WERI-Rb-1 (cell line): ENCODE measurements around the gene TAF1C.

Source experiments
- DNase-seq: peaks from one replicate; pipeline ENCODE4 v3.0.0-alpha.2; 2020
- H3K27ac ChIP-seq: fragments of 250-450 bp; sonication (Bioruptor Pico); 2 replicates; pipeline ENCODE4 v1.5.1; 2020; ENCODE audit warnings: mild to moderate bottlenecking, moderate library complexity
- H3K27me3 ChIP-seq: fragments of 250-450 bp; sonication (Bioruptor Pico); 2 replicates; pipeline ENCODE4 v1.5.1; 2021; ENCODE audit warnings: mild to moderate bottlenecking, low read depth, moderate library complexity; ENCODE audit not compliant: insufficient read depth, severe bottlenecking
- H3K36me3 ChIP-seq: fragments of 250-450 bp; sonication (Bioruptor Pico); 2 replicates; pipeline ENCODE4 v1.5.1; 2020; ENCODE audit warnings: mild to moderate bottlenecking, moderate library complexity
- H3K4me3 ChIP-seq: 2 replicates; pipeline ENCODE4 v1.5.1; 2011; ENCODE audit warnings: low read depth, mild to moderate bottlenecking, control low read depth, low read length
- H3K9me3 ChIP-seq: fragments of 250-450 bp; sonication (Bioruptor Pico); 2 replicates; pipeline ENCODE4 v1.5.1; 2021; ENCODE audit warnings: mild to moderate bottlenecking, moderate library complexity; ENCODE audit not compliant: severe bottlenecking
- TF ChIP-seq, protein P1 (sequence below): IDR thresholded peaks from 2 replicates; pipeline ENCODE4 v1.5.1; 2011; ENCODE audit warnings: low read depth, mild to moderate bottlenecking, control low read depth, inconsistent platforms, low read length

TAF1C gene

DNA sequence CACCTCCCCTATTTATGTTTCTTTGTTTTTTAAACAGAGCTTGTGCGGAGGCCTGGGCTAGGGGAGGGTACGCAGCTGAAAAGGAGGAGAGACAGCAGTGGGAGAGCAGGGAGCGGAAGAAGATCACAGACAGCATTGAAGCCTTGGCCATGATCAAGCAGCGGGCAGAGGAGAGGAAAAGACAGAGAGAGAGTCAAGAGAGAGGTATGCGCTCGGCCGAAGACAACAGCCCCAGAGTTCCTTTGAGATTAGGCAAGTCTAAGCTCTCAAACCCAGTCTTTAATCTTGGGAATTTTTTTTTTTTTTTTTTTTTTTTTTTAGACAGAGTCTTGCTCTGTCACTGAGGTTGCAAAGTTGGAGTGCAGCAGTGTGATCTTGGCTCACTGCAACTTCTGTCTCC is 21.1 kb downstream of the TAF1C start:
- no peaks in the 10 kb centered on the region for H3K9me3 ChIP-seq
- no peak overlapping the region for H3K4me3 ChIP-seq
- H3K36me3 ChIP-seq: no peaks in the 10 kb centered on the region
- H3K27ac ChIP-seq: no peak overlapping the region
- H3K27me3 ChIP-seq: no peaks in the 10 kb centered on the region
- TF ChIP-seq, protein P1, sequence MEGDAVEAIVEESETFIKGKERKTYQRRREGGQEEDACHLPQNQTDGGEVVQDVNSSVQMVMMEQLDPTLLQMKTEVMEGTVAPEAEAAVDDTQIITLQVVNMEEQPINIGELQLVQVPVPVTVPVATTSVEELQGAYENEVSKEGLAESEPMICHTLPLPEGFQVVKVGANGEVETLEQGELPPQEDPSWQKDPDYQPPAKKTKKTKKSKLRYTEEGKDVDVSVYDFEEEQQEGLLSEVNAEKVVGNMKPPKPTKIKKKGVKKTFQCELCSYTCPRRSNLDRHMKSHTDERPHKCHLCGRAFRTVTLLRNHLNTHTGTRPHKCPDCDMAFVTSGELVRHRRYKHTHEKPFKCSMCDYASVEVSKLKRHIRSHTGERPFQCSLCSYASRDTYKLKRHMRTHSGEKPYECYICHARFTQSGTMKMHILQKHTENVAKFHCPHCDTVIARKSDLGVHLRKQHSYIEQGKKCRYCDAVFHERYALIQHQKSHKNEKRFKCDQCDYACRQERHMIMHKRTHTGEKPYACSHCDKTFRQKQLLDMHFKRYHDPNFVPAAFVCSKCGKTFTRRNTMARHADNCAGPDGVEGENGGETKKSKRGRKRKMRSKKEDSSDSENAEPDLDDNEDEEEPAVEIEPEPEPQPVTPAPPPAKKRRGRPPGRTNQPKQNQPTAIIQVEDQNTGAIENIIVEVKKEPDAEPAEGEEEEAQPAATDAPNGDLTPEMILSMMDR: no peak
- no peak for DNase-seq

- no peak overlapping the region for H3K27ac ChIP-seq
- no peak overlapping the region for H3K4me3 ChIP-seq
- TF ChIP-seq, protein P1: no peak
- no peak for DNase-seq
- no peaks in the 10 kb centered on the region for H3K27me3 ChIP-seq
- no peaks in the 10 kb centered on the region for H3K9me3 ChIP-seq
- no peaks in the 10 kb centered on the region for H3K36me3 ChIP-seq
Measured at GRCh38 chr16:84161801-84162200, 25.1 kb downstream of the TAF1C start.

- no peak overlapping the region for H3K27ac ChIP-seq
- H3K27me3 ChIP-seq: no peaks in the 10 kb centered on the region
- no peak overlapping the region for H3K4me3 ChIP-seq
- TF ChIP-seq, protein P1: no peak
- no peak for DNase-seq
- H3K36me3 ChIP-seq: no peaks in the 10 kb centered on the region
- no peaks in the 10 kb centered on the region for H3K9me3 ChIP-seq
Measured at GRCh38 chr16:84161037-84161436, 25.8 kb downstream of the TAF1C start.

DNA sequence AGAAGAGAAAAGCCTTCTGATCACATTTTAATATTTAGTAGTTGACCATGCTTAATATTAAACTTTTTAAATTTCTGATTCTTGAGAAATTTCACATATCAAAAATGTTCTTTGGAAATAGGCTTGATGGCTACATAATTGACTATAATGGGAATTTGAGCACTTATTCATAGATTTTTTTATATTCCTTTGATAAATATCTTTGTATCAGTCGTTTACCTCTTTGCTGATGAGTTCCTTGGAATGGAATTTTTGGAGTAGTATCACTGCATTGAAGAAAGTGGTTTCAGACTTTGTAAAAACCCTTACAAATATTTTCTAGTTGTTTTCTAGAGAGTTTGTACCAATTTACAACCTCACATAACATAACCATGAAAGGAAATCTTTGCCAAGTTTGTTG is 27.1 kb downstream of the TAF1C start:
- Histone ChIP-seq H3K9me3 (no peaks in the 10 kb centered on the region), H3K4me3 (no peak overlapping the region)

GRCh38 chr16:84159007-84159406 is 27.9 kb downstream of the TAF1C start:
- H3K27me3 ChIP-seq: no peaks in the 10 kb centered on the region
- no peak for DNase-seq

More for the DNA sequence above, 27.1 kb downstream of the TAF1C start:
- H3K27ac ChIP-seq: no peak overlapping the region
- TF ChIP-seq, protein P1: no peak
- no peaks in the 10 kb centered on the region for H3K36me3 ChIP-seq
- no peak for DNase-seq
- no peaks in the 10 kb centered on the region for H3K27me3 ChIP-seq

GRCh38 chr16:84156342-84156784 is 30.5 kb downstream of the TAF1C start:
- no peak for DNase-seq
- no peaks in the 10 kb centered on the region for H3K27me3 ChIP-seq
- no peaks in the 10 kb centered on the region for H3K36me3 ChIP-seq
- no peak overlapping the region for H3K27ac ChIP-seq
- H3K4me3 ChIP-seq: no peak overlapping the region
- TF ChIP-seq, protein P1: no peak
- H3K9me3 ChIP-seq: no peaks in the 10 kb centered on the region

More at GRCh38 chr16:84159007-84159406, 27.9 kb downstream of the TAF1C start:
- H3K9me3 ChIP-seq: no peaks in the 10 kb centered on the region
- H3K27ac ChIP-seq: no peak overlapping the region
- TF ChIP-seq, protein P1: no peak
- no peaks in the 10 kb centered on the region for H3K36me3 ChIP-seq
- H3K4me3 ChIP-seq: no peak overlapping the region
